Cerebellar cortex (tissue), 1 donor: Measurements from ENCODE around the gene GHR.

ENCODE experiments used
- DNase-seq: peaks from one replicate; pipeline ENCODE4 v3.0.0-alpha.2; 2015; ENCODE audit warnings: low spot score

Gene GHR

GRCh38 chr5:42462083-42462482 lies 38.8 kb downstream of the GHR start:
- no peak for DNase-seq

- DNase-seq: no peak
Observed at GRCh38 chr5:42467572-42467971, 44.3 kb downstream of the GHR start.

- DNase-seq: no peak
Observed at GRCh38 chr5:42467981-42468524, 44.8 kb downstream of the GHR start.

GRCh38 chr5:42483472-42484154 lies 60.4 kb downstream of the GHR start:
- DNase-seq: no peak

GRCh38 chr5:42487077-42487476 lies 63.8 kb downstream of the GHR start:
- no peak for DNase-seq

- no peak for DNase-seq
Observed at GRCh38 chr5:42487821-42488220, 64.6 kb downstream of the GHR start.

GRCh38 chr5:42490831-42491230 lies 67.6 kb downstream of the GHR start:
- DNase-seq: no peak

GRCh38 chr5:42491699-42492098 lies 68.5 kb downstream of the GHR start:
- no peak for DNase-seq

- DNase-seq: no peak
Observed at GRCh38 chr5:42492974-42493373, 69.7 kb downstream of the GHR start.

GRCh38 chr5:42494414-42494813 lies 71.2 kb downstream of the GHR start:
- no peak for DNase-seq

GRCh38 chr5:42495914-42496313 lies 72.7 kb downstream of the GHR start:
- no peak for DNase-seq

GRCh38 chr5:42496397-42497156 lies 73.3 kb downstream of the GHR start:
- DNase-seq: no peak

- DNase-seq: no peak
Observed at GRCh38 chr5:42498000-42498399, 74.8 kb downstream of the GHR start.

GRCh38 chr5:42499016-42499415 lies 75.8 kb downstream of the GHR start:
- DNase-seq: no peak

GRCh38 chr5:42500003-42500599 lies 76.9 kb downstream of the GHR start:
- no peak for DNase-seq

GRCh38 chr5:42502613-42503470 lies 79.6 kb downstream of the GHR start:
- DNase-seq: no peak

- DNase-seq: no peak
Observed at GRCh38 chr5:42506662-42507061, 83.4 kb downstream of the GHR start.

GRCh38 chr5:42507451-42508097 lies 84.3 kb downstream of the GHR start:
- DNase-seq: no peak

GRCh38 chr5:42513246-42513645 lies 90.0 kb downstream of the GHR start:
- DNase-seq: no peak

- no peak for DNase-seq
Observed at GRCh38 chr5:42514754-42515153, 91.5 kb downstream of the GHR start.

- DNase-seq: no peak
Observed at GRCh38 chr5:42515504-42515903, 92.3 kb downstream of the GHR start.
